Upper lobe of right lung (tissue), 1 donor: ENCODE measurements around the gene INO80. TPM values are rescaled to one million over a fixed set of nuclear protein-coding genes. Genes with fewer than 3 reads are reported as not detected.

ENCODE experiments used
- ATAC-seq: fragments of 200-7000 bp; cut with Tn5 transposase; one replicate; pipeline ENCODE4 v1.9.1; 2020; ENCODE audit warnings: mild to moderate bottlenecking, moderate library complexity
- DNase-seq: peaks from one replicate; pipeline ENCODE4 v3.0.0-alpha.2; 2020
- H3K27ac ChIP-seq: fragments of 200-600 bp; one replicate; pipeline ENCODE4 v1.8.0; 2022
- H3K27me3 ChIP-seq: fragments of 200-600 bp; one replicate; pipeline ENCODE4 v1.8.0; 2022; ENCODE audit warnings: mild to moderate bottlenecking
- H3K36me3 ChIP-seq: fragments of 200-600 bp; one replicate; pipeline ENCODE4 v1.8.0; 2022
- H3K4me1 ChIP-seq: fragments of 200-600 bp; one replicate; pipeline ENCODE4 v1.8.0; 2022
- H3K4me3 ChIP-seq: fragments of 200-600 bp; one replicate; pipeline ENCODE4 v1.8.0; 2022; ENCODE audit warnings: mild to moderate bottlenecking
- H3K9me3 ChIP-seq: fragments of 200-600 bp; one replicate; pipeline ENCODE4 v1.8.0; 2022
- CTCF ChIP-seq: fragments of 200-600 bp; IDR thresholded peaks from one replicate; pipeline ENCODE4 v1.8.0; 2022; ENCODE audit warnings: antibody characterized with exemption
- intact Hi-C: fragments of 100-400 bp; cut with DNase I; formaldehyde crosslinking; loops from one replicate; pipeline ENCODE4 v1.11.0; 2022
- total RNA-seq: library from RNA; stranded (reverse); fragmentation: NEBNext Ultra II Directional; extraction: Animal tissue kit (Norgen Biotek cat#: 25700); gene quantifications from one replicate; pipeline ENCODE4 v1.2.1, GENCODE V29; 2021
- donor health status: DM: no; HTN: yes; CAD: no; lungs with severe emphysema.

Gene INO80
- total RNA-seq, 1 donor from 2014 or later: 35.6 TPM

DNA sequence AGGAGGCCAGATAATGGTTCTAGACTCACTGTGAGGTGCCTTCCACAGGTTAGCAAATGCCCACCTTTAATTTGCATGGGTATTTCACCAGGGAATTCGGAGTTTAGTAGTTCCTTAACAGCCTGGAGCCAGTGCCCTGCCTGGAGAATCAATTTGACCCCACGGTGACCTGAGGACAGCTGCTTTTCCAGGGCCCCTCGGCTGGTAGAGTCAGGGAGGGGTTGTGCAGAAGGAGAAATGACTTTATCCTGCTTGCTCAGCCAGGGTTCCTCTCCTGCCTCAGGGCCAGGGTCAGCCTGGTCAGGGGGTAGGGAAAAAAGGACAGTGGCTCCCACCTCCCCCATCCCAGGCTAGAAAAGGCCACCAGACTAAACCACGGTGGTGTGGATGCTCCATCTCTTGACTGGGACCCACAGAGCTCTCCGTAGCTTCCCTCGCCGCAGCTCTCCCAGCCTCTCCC, 175.0 kb downstream of the INO80 start:
- no peak for DNase-seq
- ATAC-seq: no peak
- no peaks in the 10 kb centered on the region for H3K9me3 ChIP-seq
- intact Hi-C loops: no loop called here
- peak overlapping the region; percentile 62 for H3K4me3 ChIP-seq
- H3K27ac ChIP-seq: peak overlapping the region; percentile 90
- no peaks in the 10 kb centered on the region for H3K36me3 ChIP-seq
- H3K27me3 ChIP-seq: no peaks in the 10 kb centered on the region
- H3K4me1 ChIP-seq: peaks cover 31% of the 10 kb centered on the region
- no peak for TF ChIP-seq CTCF

- DNase-seq (no peak), ATAC-seq (peak; percentile 2)
- intact Hi-C loops: no loop called here
- H3K4me1 ChIP-seq: peaks cover 31% of the 10 kb centered on the region
- no peak overlapping the region for H3K4me3 ChIP-seq
- no peaks in the 10 kb centered on the region for H3K36me3 ChIP-seq
- H3K27me3 ChIP-seq: no peaks in the 10 kb centered on the region
- no peaks in the 10 kb centered on the region for H3K9me3 ChIP-seq
- TF ChIP-seq CTCF: no peak
- peak overlapping the region; percentile 90 for H3K27ac ChIP-seq
Observed at GRCh38 chr15:40940296-40940801, 175.7 kb downstream of the INO80 start.

- Histone ChIP-seq H3K27ac (peak overlapping the region; percentile 24), H3K36me3 (no peaks in the 10 kb centered on the region), H3K4me1 (peaks cover 35% of the 10 kb centered on the region), H3K27me3 (no peaks in the 10 kb centered on the region), H3K4me3 (no peak overlapping the region), H3K9me3 (no peaks in the 10 kb centered on the region)
- TF ChIP-seq CTCF: no peak
- intact Hi-C loops: no loop called here
- no peak for DNase-seq
- no peak for ATAC-seq
Observed at GRCh38 chr15:40938536-40938870, 177.6 kb downstream of the INO80 start.

GRCh38 chr15:40937762-40938535, 178.1 kb downstream of the INO80 start:
- Histone ChIP-seq H3K9me3 (no peaks in the 10 kb centered on the region), H3K4me1 (peaks cover 36% of the 10 kb centered on the region), H3K36me3 (no peaks in the 10 kb centered on the region), H3K4me3 (peak overlapping the region; percentile 63), H3K27me3 (no peaks in the 10 kb centered on the region), H3K27ac (no peak overlapping the region)
- ATAC-seq (no peak), DNase-seq (no peak)
- intact Hi-C loops: no loop called here
- TF ChIP-seq CTCF: peak; percentile 41

- Histone ChIP-seq H3K4me1 (peaks cover 28% of the 10 kb centered on the region), H3K4me3 (peak overlapping the region; percentile 63), H3K27ac (no peak overlapping the region), H3K27me3 (peaks cover 3% of the 10 kb centered on the region), H3K9me3 (no peaks in the 10 kb centered on the region), H3K36me3 (no peaks in the 10 kb centered on the region)
- ATAC-seq (no peak), DNase-seq (no peak)
- peak; percentile 14 for TF ChIP-seq CTCF
- intact Hi-C loops: no loop called here
Observed at GRCh38 chr15:40936709-40937666, 179.1 kb downstream of the INO80 start.
